ENCODE data around the gene ZIC4. TPM values are rescaled to one million over a fixed set of nuclear protein-coding genes. Genes with fewer than 3 reads are reported as not detected.

ZIC4 gene
- total RNA-seq, 2 donors from 2014 or later = not detected

DNA sequence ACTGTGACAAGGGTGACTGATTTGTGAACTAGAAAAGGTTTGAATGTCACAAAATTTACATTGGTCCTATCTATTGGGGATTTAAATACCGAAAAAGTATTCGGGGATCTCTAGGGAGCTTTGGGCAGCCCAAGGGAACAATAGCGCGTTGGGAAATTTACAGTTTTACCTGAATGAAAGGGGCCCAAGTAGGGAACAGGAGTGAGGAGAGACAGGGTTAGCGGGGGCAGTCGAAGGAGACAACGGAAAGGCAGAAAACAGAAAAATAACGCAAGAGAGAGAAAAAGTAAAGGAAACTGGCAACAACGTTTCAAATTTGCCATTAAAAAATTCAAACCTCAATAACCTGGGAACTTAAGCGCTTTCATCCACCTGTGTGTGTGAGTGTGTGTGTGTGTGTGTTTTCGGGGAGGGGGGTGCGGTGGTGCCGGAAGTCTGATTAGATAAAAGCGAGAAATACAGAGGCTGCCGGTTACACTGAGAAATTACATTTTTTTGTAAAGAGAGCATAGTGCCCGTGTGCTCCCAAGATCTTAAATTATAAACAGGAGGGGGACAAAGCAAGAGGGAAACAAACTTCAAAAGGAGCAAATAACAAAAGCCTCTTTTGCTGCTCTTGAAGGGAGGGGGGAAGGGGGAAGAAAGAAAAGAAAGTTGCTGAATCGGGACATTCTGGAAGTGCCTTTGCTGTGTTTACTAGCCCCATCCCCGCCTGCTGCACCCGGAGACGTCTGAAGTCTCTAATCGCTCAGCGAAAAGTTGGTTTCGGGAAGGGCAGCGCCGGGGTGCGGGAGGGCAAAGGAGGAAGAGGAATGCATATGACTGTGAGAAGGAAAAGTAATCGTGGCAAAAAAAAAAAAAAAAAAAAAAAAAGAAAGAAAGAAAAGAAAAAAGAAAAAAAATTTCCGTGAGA is 2.1 kb upstream of the ZIC4 start:
- ATAC-seq (no peak), DNase-seq (no peak)
- intact Hi-C loops (cut with DNase I) = no loop called here

DNA sequence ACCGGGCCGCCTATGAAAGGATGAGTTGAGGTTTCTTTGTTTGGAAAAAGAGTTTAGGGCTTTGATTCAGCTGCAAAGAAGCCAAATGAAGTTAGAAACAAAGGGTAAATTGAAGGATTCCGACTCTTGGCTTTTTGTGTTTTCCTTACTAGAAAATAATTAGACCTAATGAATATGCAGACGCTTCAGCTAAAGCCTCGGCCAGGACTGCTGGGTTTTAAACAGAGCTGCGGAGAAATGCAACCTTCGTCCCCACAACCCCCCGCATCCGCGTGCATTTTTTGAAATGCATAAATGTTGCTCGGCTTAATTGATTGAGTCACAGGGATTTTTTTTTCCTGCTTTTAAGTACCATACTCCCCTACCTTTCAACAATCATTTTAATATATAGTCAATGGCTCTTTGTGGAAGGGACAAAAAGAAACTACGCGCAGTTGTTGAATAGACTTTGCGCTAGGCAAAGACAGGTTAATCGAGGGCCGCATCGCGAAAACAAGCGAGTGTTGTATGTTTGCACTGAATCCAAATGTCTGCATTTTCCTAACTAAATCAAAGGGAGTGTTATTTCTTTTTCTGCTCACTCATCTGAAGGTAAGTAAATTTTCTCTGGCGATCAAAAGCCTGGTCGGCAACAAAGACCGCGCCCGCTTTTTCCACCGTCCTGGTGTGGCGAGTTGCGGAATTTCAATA is 1.3 kb upstream of the ZIC4 start:
- no peak for DNase-seq
- no peak for ATAC-seq
- intact Hi-C loops (cut with DNase I) = no loop called here

DNA sequence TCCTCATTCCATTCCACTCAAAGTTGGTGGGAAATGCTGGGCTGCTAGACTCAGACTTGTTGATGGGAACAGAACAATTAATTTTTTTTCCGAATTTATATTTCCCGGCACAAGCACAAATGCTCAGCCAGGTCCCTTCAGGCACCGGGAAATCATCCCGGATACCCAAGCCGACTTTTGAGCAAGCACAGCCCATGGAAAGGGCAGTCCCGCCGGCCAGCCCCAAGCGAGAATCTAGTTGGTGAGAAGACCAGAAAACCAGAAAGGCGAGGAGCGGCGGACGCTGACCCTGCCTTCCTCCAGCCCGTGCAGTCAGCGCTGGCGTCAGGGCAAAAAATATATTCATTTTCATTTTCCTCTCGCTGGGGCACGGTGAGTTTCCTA is 763 bp upstream of the ZIC4 start:
- intact Hi-C loops (cut with DNase I) = no loop called here
- no peak for ATAC-seq
- DNase-seq = no peak

DNA sequence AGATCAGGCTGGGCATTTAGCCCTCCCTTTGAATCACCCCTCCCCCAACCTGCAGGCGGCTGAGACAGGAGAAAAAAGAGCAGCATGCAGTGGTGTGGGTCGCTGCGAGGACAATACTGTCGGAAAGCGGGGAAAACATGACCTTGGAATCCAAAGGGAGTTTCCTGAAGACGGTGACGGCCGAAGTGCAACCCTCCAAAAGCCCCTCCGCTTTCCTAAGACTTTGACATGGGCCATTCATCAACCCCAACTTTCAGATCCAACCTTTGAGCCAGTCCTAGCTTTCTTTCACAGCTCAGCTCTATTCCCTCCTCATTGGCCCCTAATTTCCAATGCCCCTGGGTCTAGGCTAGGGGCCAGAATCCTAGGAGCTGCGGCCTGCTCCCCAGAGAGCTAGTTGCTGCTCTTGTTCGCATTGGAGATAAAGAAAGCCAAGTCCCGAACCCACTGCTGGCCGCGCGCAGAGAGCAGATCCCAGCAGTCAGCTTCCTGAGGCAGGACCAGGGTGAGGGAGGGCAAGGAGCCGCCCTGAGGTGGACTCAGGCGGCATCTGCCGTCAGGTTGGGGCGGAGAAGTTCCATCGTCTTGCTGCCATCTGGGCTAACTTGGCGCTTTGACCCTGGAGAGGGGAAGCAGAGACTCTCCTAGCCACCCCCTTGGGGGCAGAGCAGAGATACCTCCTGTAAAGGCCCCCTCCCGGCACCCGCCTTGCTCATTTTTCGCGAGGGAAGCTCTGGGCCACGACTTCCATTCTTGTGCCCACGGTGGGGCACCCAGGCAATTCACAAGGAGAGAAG is 914 bp downstream of the ZIC4 start:
- ATAC-seq = no peak
- DNase-seq = no peak
- intact Hi-C loops (cut with DNase I) = no loop called here

DNA sequence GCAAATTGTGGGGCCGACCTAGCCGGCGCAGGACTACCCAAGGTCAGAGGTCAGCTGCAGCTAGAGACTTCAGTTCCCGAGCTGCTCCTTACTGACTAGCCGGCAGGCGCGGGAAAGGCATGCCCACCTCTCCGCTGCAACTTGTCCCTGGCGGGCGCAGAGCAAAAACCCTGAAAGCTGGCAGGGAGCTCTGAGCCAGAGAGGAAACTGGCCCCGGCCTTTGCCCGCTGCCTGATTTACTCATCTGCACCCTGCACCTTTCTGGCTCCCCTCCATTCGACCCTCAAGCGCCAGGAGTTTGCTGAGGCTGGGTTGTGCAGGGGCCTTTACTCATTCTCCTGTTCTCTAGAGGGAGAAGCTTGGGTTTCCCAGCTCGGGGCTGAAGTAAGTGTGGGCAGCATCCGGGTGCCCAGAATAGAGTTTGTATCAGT is 1.5 kb downstream of the ZIC4 start:
- intact Hi-C loops (cut with DNase I) = no loop called here
- ATAC-seq (no peak), DNase-seq (no peak)

DNA sequence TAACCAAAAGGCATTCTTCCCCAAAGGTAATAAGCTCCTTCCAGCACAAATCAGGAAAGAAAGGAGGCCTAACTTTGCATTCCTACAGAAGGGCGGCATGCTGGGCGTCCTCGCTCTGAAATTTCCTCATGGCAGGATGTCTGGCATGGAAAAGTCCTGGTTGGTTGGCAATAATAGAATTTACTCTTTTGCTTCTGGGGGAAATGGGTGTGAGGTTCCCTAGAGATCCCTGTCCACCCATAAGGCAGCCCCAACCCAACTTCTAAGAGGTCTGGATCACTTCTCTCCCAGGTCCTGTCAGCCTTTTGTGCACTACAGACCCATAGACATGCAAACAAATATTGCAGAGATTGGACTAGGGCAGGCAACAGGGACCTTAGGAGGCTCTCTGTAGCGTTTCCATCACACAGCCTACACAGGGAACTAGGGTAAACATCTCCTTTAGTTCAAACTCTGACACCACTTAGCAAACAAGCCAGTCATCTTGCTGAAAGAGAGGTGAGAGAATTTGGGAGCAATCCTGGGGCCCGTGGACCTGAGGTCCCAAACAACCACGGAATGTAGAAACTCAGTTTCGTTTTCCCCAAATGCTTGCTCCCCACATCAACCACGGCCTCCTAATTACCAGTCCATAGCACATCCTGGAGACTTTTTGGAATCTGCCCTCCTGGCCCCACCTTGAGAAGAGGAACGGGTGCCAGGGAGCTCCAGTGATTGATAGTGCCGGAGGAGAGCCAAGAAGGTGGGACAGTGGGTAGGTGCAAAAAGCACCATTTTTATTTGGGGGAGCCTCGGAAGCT is 2.1 kb downstream of the ZIC4 start:
- no peak for ATAC-seq
- no peak for DNase-seq
- intact Hi-C loops (cut with DNase I) = no loop called here

DNA sequence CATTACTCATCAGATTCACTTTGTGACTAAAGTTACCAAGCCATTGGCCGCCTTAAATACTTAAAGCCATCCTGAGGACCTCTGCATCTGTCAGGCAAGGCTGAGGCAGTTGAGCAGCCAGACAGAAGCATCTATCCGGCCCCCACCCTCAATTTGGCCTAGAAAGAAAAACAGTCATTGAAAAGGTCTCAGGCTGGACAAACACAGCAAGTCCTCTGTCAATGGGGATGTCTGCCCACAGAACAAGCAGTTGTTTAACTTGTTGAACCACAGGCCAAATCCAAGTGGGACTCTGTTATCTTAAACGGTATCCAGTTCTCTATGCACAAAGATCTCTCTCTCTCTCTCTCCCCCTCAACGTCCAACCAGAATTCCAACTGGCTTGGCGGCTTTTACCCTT is 2.8 kb downstream of the ZIC4 start:
- ATAC-seq (no peak), DNase-seq (no peak)
- intact Hi-C loops (cut with DNase I) = no loop called here

DNA sequence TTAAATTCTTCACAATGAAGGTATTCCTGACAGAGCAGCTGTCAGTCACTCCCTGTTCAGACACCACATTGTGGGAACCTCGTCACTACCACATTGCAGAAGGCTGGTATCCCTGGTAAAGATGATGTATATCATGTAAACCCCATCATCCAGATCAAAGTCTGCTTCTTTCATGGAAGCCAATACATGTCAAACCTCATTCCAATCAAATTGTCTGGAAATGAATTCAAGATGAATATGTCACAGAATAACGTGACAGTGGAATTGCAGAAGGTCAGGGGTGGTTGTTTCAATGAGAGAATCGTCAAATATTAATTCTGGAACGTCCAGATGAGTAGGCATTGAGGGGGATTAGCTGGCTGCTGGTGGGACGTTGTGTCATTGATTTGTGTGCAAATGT is 4.2 kb downstream of the ZIC4 start:
- intact Hi-C loops (cut with DNase I) = no loop called here
- ATAC-seq (no peak), DNase-seq (no peak)

DNA sequence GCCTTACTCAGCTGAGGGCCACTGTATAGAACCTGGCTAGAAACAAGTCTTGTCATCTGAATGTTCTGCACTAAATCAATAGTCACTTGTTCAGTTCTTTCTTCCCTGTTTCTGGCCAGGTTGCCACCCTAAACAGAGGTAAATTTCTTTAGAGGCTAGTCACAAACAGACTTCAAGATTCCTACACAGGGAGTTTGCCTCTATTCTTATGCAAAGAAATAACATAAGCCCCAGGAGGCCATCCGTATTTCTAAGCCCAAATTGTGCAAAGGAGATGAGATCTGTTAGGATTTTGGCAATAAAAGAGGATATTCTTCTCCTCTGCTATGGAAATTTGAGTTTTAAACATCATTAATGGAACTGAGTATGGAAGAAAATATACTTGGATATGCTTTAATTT is 4.9 kb downstream of the ZIC4 start:
- DNase-seq (no peak), ATAC-seq (no peak)
- intact Hi-C loops (cut with DNase I) = no loop called here

DNA sequence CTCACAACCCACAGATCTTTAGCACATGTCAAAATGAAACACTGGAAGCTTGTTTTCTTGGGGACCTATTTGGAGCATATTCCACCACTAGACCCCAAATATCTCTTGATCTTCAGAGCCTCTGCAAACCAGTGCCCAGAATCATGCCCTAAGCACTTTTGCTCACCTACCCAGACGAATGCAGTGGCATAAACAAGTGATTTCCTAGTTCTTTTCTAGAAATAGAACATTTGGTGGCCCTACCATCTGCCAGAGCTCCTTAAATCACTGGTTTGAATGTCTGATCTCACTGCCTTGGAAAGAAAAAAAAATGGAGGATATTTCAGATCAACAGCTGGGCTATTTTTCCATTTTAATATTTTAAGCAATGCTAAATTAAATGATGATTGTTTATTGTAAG is 5.3 kb downstream of the ZIC4 start:
- ATAC-seq (no peak), DNase-seq (no peak)
- intact Hi-C loops (cut with DNase I) = no loop called here

DNA sequence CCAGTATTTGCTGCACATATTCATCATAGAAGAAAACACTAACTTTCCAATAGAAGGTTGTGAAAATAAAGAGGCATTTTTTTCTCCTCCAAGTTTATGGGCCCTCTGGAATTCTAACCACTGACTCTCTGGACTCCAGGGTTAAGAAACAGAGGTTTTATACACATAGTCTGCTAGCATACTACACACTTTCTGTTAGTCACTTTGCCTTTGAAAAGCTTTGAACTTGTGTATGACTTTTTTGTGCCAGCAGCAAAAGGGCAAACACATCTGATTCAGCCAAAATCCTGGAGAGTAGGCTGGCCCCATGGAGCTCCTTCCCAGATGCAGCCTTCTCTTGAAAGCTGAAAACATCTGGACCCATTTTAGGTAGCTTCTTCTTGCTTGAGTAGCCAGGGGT is 6.2 kb downstream of the ZIC4 start:
- ATAC-seq (no peak), DNase-seq (no peak)
- intact Hi-C loops (cut with DNase I) = no loop called here

DNA sequence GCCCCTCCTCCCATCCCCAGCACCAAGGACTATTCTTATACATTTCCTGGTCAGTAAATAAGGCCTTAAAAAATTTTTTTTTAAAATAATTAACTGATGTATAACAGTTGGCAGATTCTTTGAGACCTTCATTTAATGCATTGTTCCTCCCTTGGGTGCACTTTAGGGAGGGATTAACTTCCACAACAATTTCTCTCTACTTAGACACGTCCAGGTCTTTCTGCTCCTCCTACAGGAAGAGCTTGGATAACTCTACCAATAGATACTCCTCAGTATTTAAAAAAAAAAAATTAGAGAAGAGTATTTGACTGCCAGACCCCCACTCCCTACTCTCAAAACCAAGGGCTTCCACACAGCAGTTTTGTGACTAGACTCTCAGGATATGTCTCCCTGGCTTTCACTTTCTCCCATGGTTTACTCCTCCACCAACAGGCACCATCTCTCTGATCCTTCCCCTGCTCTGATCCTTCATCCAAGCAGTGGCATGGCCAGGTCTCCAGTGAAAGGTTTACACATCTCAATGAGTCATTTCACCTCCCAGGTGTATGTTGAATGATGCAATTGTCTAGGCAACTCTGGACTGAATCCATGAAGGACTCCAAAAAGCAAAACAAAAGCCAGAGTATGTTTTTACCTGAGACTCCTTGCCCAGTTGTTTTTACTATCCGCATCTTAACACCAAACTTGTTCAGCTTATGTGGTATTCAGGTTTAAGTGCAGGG is 7.4 kb downstream of the ZIC4 start:
- ATAC-seq = no peak
- intact Hi-C loops (cut with DNase I) = no loop called here
- DNase-seq = no peak

DNA sequence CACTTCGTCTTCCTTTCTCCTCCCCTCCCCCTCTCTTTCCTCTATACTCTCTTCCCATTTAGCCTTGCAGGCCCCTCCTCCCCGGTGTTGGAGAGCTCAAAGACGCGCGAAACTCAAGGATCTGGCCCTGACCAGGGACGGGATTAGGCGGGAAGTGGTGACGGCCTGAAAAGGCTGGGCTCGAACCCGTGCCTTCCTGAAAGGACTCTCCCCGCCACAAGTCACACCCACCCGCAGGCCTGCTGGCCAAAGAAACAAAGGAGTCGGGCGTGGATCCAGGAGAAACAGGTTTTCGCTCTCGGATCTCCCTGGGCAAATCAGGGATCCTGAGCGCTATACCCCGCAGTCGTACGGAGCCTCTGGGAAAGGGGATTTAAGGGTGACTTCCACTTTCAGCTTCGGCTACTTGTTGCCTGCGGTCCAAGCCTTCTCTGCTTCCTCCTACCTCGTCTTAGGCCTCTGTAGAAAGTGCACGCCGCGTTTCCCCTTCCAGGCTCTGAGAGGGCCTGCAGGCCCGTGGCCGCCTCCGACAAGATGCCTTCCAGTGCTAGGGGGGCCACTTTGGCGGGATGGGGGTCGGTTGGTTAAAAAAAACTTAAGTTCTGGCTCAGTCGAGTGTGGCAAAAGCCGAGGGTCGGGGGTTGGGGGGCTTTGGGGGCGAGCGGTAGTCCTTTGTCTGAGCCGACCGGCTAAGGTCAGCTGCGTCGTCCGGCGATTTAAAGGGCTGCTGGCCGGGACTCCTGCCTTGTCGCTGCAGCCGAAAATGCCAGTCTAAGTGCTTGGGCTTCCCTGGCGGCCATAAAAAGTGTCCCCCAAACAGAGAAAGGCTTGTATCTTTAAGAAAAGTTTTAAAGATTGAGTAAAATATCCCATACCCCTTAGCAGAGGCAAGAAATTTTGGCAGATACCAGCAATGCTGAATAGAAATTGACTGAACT is 8.2 kb downstream of the ZIC4 start:
- no peak for ATAC-seq
- intact Hi-C loops (cut with DNase I) = no loop called here
- no peak for DNase-seq

DNA sequence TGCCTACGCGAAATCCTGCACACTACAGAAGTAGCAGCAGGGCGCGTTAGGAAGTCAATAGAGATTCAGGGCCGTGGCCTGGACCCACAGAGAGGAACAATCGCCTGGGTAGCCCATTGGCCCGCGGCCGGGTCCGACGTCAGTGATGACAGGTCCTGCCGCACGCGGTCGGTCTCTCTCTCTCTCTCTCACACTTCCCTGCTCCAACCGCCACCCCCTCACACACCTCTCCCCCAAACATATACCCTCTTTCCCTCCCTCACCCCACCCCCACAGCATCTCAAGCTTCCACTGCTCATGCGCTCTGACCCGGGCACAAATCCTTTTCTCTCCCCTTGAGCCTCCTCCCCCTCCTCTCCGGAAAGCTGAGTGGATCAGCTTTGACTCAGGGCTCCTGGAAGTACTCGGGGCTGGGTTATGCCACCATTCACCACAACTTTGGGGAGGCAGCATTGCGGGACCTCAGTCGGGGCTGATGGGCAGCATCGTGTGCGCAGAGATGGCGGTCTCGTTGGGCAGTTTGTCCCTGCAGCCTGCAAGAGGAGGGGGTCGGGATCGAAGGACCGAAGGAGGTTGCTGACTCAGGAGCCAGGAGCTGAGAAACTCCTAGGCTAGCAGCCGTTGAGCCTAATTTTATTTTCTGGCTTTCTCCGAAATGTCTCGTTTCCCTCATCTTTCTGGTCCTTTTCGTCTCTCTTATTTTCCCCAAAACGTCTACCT is 9.0 kb downstream of the ZIC4 start:
- intact Hi-C loops (cut with DNase I) = no loop called here
- no peak for DNase-seq
- ATAC-seq = no peak

DNA sequence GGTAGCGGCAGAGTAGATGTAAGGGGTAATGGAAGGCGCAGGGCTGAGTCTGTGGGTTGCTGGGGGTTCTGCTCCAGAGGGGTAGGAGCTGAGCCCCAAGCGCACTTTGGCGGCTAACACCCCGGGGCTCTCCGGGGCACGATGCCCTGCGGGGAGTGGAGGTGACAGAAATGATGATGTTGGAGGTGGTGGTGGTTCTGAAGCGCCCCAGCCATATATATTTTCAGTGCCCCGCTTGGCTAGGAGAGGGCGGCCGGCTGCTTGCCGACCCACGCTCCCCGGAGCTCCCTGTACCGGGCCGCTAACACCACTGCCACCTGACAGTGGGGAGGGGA is 9.7 kb downstream of the ZIC4 start:
- ATAC-seq (no peak), DNase-seq (no peak)
- intact Hi-C loops (cut with DNase I) = no loop called here

DNA sequence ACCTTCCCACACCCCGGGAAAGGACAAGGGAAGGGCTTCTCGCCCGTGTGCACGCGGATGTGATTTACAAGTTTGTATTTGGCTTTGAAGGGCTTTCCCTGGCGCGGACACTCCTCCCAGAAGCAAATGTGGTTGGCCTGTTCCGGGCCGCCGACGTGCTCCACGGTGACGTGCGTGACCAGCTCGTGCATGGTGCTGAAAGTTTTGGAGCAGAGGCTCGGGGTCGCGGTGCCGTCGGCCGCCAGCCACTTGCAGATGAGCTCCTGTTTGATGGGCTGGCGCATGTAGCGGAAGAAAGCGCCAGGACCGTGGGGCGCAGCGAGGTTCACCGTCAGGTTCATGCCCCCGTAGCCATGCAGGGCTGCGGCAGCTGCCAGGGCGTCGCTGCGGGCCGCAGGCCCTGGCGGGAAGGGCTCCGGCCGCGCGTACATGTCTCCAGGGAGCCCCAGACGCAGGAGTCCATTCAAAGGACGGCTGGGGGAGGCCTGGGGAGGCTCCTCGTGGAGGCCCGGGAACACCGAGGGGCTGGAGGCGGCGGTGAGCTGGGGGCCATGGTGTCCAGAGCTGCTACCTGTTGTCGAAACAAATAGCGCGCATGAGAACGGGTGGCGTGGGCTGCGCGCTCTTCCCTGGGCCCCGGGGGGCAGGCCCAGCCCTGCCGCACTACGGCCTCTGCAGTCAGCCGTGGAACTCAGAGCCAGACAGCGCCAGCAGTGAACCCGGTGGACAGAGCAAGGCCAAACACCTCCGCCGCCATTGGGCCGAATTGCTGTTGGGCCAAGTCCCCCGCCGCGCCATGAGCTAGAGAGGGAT is 10.2 kb downstream of the ZIC4 start:
- DNase-seq (no peak), ATAC-seq (no peak)
- intact Hi-C loops (cut with DNase I) = no loop called here
